A673 (cell line): Measurements from ENCODE around the gene COL9A1. TPM values are rescaled to one million over a fixed set of nuclear protein-coding genes. Genes with fewer than 3 reads are reported as not detected.

Experiments
- BruUV-seq: library from RNA; stranded (reverse); fragments of 400-500 nt; replicated peaks from 2 replicates; lab custom pipeline; 2021; lab: Mats Ljungman, UMichigan
- CTCF ChIA-PET: fragments of 300-600 bp; sonication (Branson Sonifier 250); formaldehyde crosslinking; loops from one replicate; lab custom pipeline; 2022; ENCODE audit warnings: antibody characterized with exemption; lab: Charles Lee
- POLR2A ChIA-PET: fragments of 300-600 bp; sonication (Branson Sonifier 250); formaldehyde crosslinking; loops from one replicate; lab custom pipeline; 2022; ENCODE audit warnings: antibody characterized with exemption; ENCODE audit not compliant: low non-redundant PET; lab: Charles Lee
- DNase-seq: peaks from one replicate; pipeline ENCODE4 v3.0.0-alpha.2; 2015; ENCODE audit warnings: low spot score
- H3K27ac ChIP-seq: fragments of 200-600 bp; sonication (generic); 2 replicates; pipeline ENCODE4 v1.5.1; 2016; ENCODE audit warnings: mixed run types, low read depth, mild to moderate bottlenecking, mixed read lengths, antibody characterized with exemption, low read length; ENCODE audit not compliant: poor library complexity, severe bottlenecking
- H3K27me3 ChIP-seq: fragments of 200-600 bp; sonication (generic); replicated peaks from 2 replicates; pipeline ENCODE4 v1.6.1; 2017; ENCODE audit warnings: mixed run types, low read depth, mild to moderate bottlenecking, mixed read lengths, antibody characterized with exemption, low read length; ENCODE audit not compliant: insufficient read depth, poor library complexity
- H3K36me3 ChIP-seq: fragments of 200-600 bp; sonication (generic); 2 replicates; pipeline ENCODE4 v1.6.1; 2016; ENCODE audit warnings: mixed run types, mild to moderate bottlenecking, mixed read lengths, antibody characterized with exemption, low read length; ENCODE audit not compliant: insufficient read depth, poor library complexity, severe bottlenecking
- H3K4me1 ChIP-seq: fragments of 200-600 bp; sonication (generic); 2 replicates; pipeline ENCODE4 v1.6.1; 2017; ENCODE audit warnings: mixed run types, mild to moderate bottlenecking, mixed read lengths, antibody characterized with exemption, low read length; ENCODE audit not compliant: insufficient read depth, poor library complexity, severe bottlenecking
- H3K4me3 ChIP-seq: fragments of 200-600 bp; sonication (generic); 2 replicates; pipeline ENCODE4 v1.5.1; 2016; ENCODE audit warnings: low read depth, mixed run types, mild to moderate bottlenecking, mixed read lengths, low read length; ENCODE audit not compliant: poor library complexity, severe bottlenecking
- H3K9me3 ChIP-seq: fragments of 200-600 bp; sonication (generic); 2 replicates; pipeline ENCODE4 v1.6.1; 2016; ENCODE audit warnings: mixed run types, low read depth, mild to moderate bottlenecking, mixed read lengths, antibody characterized with exemption, low read length; ENCODE audit not compliant: poor library complexity, severe bottlenecking
- EZH2 ChIP-seq: fragments of 200-600 bp; sonication (generic); IDR thresholded peaks from 2 replicates; pipeline ENCODE4 v1.6.1; 2017; ENCODE audit warnings: borderline replicate concordance, low read depth, mild to moderate bottlenecking, mixed read lengths, antibody characterized with exemption, low read length; ENCODE audit not compliant: poor library complexity, severe bottlenecking
- intact Hi-C: fragments of 100-400 bp; cut with micrococcal nuclease; formaldehyde crosslinking; loops from one replicate; pipeline ENCODE4 v1.10.0; 2022; ENCODE audit not compliant: unreplicated experiment
- total RNA-seq: library from RNA; stranded (reverse); gene quantifications from 2 replicates; pipeline ENCODE4 v1.2.3, GENCODE V29; 2021
- TF ChIP-seq, protein P1 (sequence below): fragments of 300-800, 200-600 bp; sonication (generic); conservative IDR thresholded peaks from 2 replicates; pipeline ENCODE4 v1.5.1; 2017; ENCODE audit warnings: low read depth, mild to moderate bottlenecking, antibody characterized with exemption, low read length, moderate library complexity, mixed read lengths

COL9A1 gene
- total RNA-seq, 1 experiment from 2014 or later: not detected

DNA sequence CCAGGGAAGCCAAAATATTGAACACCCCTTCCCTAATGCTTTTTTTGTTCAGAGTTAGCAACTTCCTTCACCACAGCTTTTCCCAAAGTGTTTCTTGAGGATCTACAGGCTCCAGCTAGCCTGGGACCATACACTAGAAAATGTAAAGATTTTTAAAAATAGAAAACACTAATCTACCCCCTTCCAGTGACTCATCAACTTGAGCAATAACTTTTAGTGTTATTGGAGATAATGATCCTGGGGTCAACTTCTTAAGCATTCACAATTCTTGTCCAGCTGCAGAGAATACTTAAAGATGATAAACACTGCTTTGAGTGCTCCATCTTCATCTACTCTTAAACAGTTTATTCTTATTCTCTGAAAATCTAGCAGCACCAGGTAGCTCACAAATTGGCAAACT, 131.6 kb downstream of the COL9A1 start:
- H3K36me3 ChIP-seq: no peaks in the 10 kb centered on the region
- ChIA-PET CTCF (no interaction called here), POLR2A (no interaction called here)
- intact Hi-C loops: no loop called here
- no peak overlapping the region for H3K27ac ChIP-seq
- TF ChIP-seq, protein P1, sequence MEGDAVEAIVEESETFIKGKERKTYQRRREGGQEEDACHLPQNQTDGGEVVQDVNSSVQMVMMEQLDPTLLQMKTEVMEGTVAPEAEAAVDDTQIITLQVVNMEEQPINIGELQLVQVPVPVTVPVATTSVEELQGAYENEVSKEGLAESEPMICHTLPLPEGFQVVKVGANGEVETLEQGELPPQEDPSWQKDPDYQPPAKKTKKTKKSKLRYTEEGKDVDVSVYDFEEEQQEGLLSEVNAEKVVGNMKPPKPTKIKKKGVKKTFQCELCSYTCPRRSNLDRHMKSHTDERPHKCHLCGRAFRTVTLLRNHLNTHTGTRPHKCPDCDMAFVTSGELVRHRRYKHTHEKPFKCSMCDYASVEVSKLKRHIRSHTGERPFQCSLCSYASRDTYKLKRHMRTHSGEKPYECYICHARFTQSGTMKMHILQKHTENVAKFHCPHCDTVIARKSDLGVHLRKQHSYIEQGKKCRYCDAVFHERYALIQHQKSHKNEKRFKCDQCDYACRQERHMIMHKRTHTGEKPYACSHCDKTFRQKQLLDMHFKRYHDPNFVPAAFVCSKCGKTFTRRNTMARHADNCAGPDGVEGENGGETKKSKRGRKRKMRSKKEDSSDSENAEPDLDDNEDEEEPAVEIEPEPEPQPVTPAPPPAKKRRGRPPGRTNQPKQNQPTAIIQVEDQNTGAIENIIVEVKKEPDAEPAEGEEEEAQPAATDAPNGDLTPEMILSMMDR: no peak
- no peak for TF ChIP-seq EZH2
- no peaks in the 10 kb centered on the region for H3K9me3 ChIP-seq
- no peaks in the 10 kb centered on the region for H3K27me3 ChIP-seq
- H3K4me3 ChIP-seq: no peak overlapping the region
- peaks cover under 1% of the 10 kb centered on the region for H3K4me1 ChIP-seq
- BruUV-seq: no TSS peak
- DNase-seq: no peak

DNA sequence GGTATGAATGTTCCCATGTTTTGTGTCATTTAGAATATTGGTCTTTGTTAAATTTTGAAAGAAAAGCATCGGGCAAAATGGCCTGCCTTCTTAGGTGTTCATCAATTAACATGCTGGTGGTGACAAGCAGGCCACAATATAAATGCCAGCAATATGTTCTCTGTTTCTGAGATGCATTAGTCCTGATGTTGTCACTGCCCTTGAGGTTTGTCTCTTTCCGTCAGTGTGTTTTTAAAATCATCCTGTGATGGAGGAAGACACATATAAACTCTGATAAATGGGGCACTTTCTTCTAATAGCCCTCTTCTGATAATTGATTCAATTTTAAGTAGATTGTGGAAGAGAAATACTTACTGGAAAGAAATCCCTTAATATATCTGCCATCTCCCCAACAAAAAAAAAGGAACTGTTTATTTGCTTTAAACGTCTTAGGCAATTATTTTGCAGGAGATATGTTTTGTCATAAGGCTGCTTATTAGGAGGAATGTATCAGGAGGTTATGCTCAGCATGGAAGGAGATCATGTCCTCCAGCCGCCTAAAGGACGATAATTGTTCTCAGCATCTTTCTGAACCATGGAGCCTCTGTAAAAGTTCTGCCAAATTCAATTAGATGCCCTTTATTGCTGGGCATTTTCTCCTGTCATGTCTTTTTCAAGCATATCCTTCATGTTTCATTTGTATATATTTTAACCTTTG, 134.1 kb downstream of the COL9A1 start:
- BruUV-seq: no TSS peak
- no peaks in the 10 kb centered on the region for H3K36me3 ChIP-seq
- ChIA-PET CTCF (no interaction called here), POLR2A (no interaction called here)
- no peak overlapping the region for H3K27ac ChIP-seq
- intact Hi-C loops: loop anchor here (5.0 kb wide), 2 partner anchors 332 to 1532 kb away; partner anchors contain the start of gene ADGRB3
- no peaks in the 10 kb centered on the region for H3K9me3 ChIP-seq
- no peak for DNase-seq
- H3K4me3 ChIP-seq: no peak overlapping the region
- no peaks in the 10 kb centered on the region for H3K27me3 ChIP-seq
- no peak for TF ChIP-seq EZH2
- TF ChIP-seq, protein P1: no peak
- H3K4me1 ChIP-seq: peaks cover 22% of the 10 kb centered on the region

Other genes with a start within 250 kb of the COL9A1 start
- gene FAM135A, start 110.4 kb upstream of the COL9A1 start, total RNA-seq: 11.2 and 13.1 TPM in 2 replicates